Breast epithelium (tissue), 4 donors: ENCODE data around the gene SLC35E4. TPM values are rescaled to one million over a fixed set of nuclear protein-coding genes. Genes with fewer than 3 reads are reported as not detected.

ENCODE experiments used
- DNase-seq, 2 donors: peaks; one replicate each; pipeline ENCODE4 v3.0.0-alpha.2; 2019; ENCODE audit warnings: low spot score in 2 of 2
- H3K27ac ChIP-seq, 2 donors: fragments of 200-600 bp; sonication (generic) in 1 of 2; one replicate each; pipeline ENCODE4 v1.5.1; 2016 to 2019; ENCODE audit warnings: mild to moderate bottlenecking in 1 of 2
- H3K27me3 ChIP-seq, 2 donors: fragments of 200-600 bp; sonication (generic) in 1 of 2; one replicate each; pipeline versions ENCODE4 v1.5.1 to v1.6.0; 2017 to 2019; ENCODE audit warnings: control low read depth in 1 of 2, mild to moderate bottlenecking in 1 of 2
- H3K36me3 ChIP-seq: fragments of 200-600 bp; one replicate; pipeline ENCODE4 v1.5.1; 2019
- H3K4me1 ChIP-seq, 2 donors: fragments of 200-600 bp; sonication (generic); one replicate each; pipeline ENCODE4 v1.5.1; 2016 to 2019; ENCODE audit warnings: control low read depth in 1 of 2
- H3K4me3 ChIP-seq, 3 donors: fragments of 200-600 bp; sonication (generic); 1 replicate in 2 of 3; 2 replicates in 1 of 3; pipeline ENCODE4 v1.5.1; 2016 to 2019; ENCODE audit warnings: mild to moderate bottlenecking in 3 of 3, moderate library complexity in 2 of 3
- H3K9me3 ChIP-seq, 2 donors: fragments of 200-600 bp; sonication (generic) in 1 of 2; one replicate each; pipeline ENCODE4 v1.5.1; 2016 to 2019; ENCODE audit warnings: control low read depth in 1 of 2
- CTCF ChIP-seq, 3 donors: fragments of 450-650 bp; IDR thresholded peaks; one replicate each; pipeline ENCODE4 v1.5.1; 2016 to 2017; ENCODE audit warnings: antibody characterized with exemption in 3 of 3, mild to moderate bottlenecking in 3 of 3, moderate library complexity in 3 of 3
- POLR2A ChIP-seq: fragments of 450-650 bp; IDR thresholded peaks from one replicate; pipeline ENCODE4 v1.6.1; 2016; ENCODE audit warnings: antibody characterized with exemption, mild to moderate bottlenecking, moderate library complexity
- POLR2AphosphoS5 ChIP-seq, 3 donors: sonication (generic); formaldehyde crosslinking; IDR thresholded peaks; one replicate each; pipeline ENCODE4 v1.6.1; 2017; ENCODE audit warnings: antibody characterized with exemption in 3 of 3
- intact Hi-C: fragments of 100-400 bp; cut with DNase I; formaldehyde crosslinking; loops from one replicate; pipeline ENCODE4 v1.15.1; 2023; ENCODE audit warnings: low total_unique reads
- total RNA-seq, 3 donors: library from RNA; depleted of rRNA; stranded (reverse); fragments of >200 nt; gene quantifications; one replicate each; pipeline ENCODE4 v1.1.0, GENCODE V29; 2016

SLC35E4 gene
- total RNA-seq, 3 donors from 2014 or later: 3.4 to 8.5 (median 4.8) TPM

- Histone ChIP-seq H3K36me3 (no peaks in the 10 kb centered on the region), H3K9me3 (no peaks in the 10 kb centered on the region), H3K4me3 (no peak overlapping the region), H3K27me3 (no peaks in the 10 kb centered on the region), H3K27ac (no peak overlapping the region), H3K4me1 (no peaks in the 10 kb centered on the region)
- no peak for TF ChIP-seq POLR2A
- no peak for TF ChIP-seq POLR2AphosphoS5 (IDR thresholded peaks at IDR 0.05)
- no peak for TF ChIP-seq CTCF (IDR thresholded peaks at IDR 0.05)
- intact Hi-C loops: no loop called here
- no peak for DNase-seq
Measured at GRCh38 chr22:30681831-30682230, 46.2 kb downstream of the SLC35E4 start.

GRCh38 chr22:30685178-30685577 is 49.6 kb downstream of the SLC35E4 start:
- DNase-seq: no peak
- no peak for TF ChIP-seq CTCF (IDR thresholded peaks at IDR 0.05)
- no peak for TF ChIP-seq POLR2AphosphoS5 (IDR thresholded peaks at IDR 0.05)
- no peak for TF ChIP-seq POLR2A
- H3K4me1 ChIP-seq: no peaks in the 10 kb centered on the region
- no peaks in the 10 kb centered on the region for H3K27me3 ChIP-seq
- no peak overlapping the region for H3K27ac ChIP-seq
- no peaks in the 10 kb centered on the region for H3K36me3 ChIP-seq
- no peak overlapping the region for H3K4me3 ChIP-seq
- H3K9me3 ChIP-seq: no peaks in the 10 kb centered on the region
- intact Hi-C loops: no loop called here

- no peaks in the 10 kb centered on the region for H3K9me3 ChIP-seq
Measured at GRCh38 chr22:30687358-30687757, 51.8 kb downstream of the SLC35E4 start.

DNA sequence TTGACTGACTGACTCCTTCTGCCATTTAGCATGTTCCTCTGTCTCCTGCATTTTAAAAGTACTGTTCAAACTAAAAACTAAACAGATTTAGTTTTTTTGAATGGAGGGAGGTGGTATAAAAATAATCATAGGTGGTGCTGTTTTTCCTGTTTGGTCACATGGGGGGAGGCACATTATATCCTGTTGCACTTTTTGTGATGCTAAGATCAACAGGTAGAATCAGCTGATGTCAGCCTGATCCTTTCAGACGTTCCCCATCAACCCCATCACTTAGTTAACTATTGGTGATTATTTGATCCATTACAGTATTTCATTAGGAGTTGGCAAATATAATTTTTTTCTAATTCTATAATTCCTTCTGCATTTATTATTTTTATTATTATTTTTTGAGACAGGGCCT is 54.0 kb downstream of the SLC35E4 start:
- H3K4me3 ChIP-seq: no peak overlapping the region
- H3K36me3 ChIP-seq: no peaks in the 10 kb centered on the region
- H3K27me3 ChIP-seq: no peaks in the 10 kb centered on the region
- TF ChIP-seq CTCF (IDR thresholded peaks at IDR 0.05) (no peak), POLR2AphosphoS5 (IDR thresholded peaks at IDR 0.05) (no peak), POLR2A (no peak)
- H3K4me1 ChIP-seq: no peaks in the 10 kb centered on the region
- no peaks in the 10 kb centered on the region for H3K9me3 ChIP-seq
- no peak overlapping the region for H3K27ac ChIP-seq
- intact Hi-C loops: no loop called here
- no peak for DNase-seq

More at GRCh38 chr22:30687358-30687757, 51.8 kb downstream of the SLC35E4 start:
- Histone ChIP-seq H3K27me3 (no peaks in the 10 kb centered on the region), H3K4me1 (no peaks in the 10 kb centered on the region), H3K4me3 (no peak overlapping the region), H3K27ac (no peak overlapping the region), H3K36me3 (no peaks in the 10 kb centered on the region)
- intact Hi-C loops: no loop called here
- DNase-seq: no peak
- TF ChIP-seq CTCF (IDR thresholded peaks at IDR 0.05) (no peak), POLR2AphosphoS5 (IDR thresholded peaks at IDR 0.05) (no peak), POLR2A (no peak)

DNA sequence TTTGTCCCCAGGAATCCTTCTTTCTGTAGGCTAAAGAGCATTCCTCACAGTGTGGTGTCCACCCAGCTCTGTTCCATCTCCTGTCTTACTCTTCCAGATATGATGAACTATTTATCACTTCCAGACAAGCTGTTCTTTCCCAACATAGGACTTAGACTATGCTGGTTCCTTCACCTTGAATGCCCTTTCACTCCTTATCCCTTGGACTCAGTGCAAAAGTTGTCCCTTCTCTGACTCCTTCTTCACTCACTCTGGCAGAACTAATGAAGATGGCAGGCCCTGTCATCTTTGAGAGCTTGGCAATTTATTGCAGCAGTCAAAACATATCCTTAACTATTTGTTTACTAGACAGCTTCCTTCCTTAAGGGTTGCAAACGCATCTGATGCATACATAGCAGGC is 55.6 kb downstream of the SLC35E4 start:
- intact Hi-C loops: no loop called here

More for the DNA sequence above, 55.6 kb downstream of the SLC35E4 start:
- H3K9me3 ChIP-seq: no peaks in the 10 kb centered on the region
- no peaks in the 10 kb centered on the region for H3K36me3 ChIP-seq
- no peak for DNase-seq
- no peak overlapping the region for H3K27ac ChIP-seq
- TF ChIP-seq POLR2A: no peak
- no peak for TF ChIP-seq CTCF (IDR thresholded peaks at IDR 0.05)
- TF ChIP-seq POLR2AphosphoS5 (IDR thresholded peaks at IDR 0.05): no peak
- H3K27me3 ChIP-seq: no peaks in the 10 kb centered on the region
- no peak overlapping the region for H3K4me3 ChIP-seq
- H3K4me1 ChIP-seq: no peaks in the 10 kb centered on the region
